Tibial artery (tissue), 4 donors: ENCODE data around the gene C10orf53.

ENCODE experiments used
- DNase-seq, 2 donors: peaks; one replicate each; pipeline ENCODE4 v3.0.0-alpha.2; 2019
- H3K27ac ChIP-seq, 2 donors: fragments of 200-600 bp; sonication (generic) in 1 of 2; 1 replicate in 1 of 2; 2 replicates in 1 of 2; pipeline ENCODE4 v1.5.1; 2018 to 2019; ENCODE audit warnings: mild to moderate bottlenecking in 1 of 2
- H3K27me3 ChIP-seq, 2 donors: fragments of 200-600 bp; sonication (generic) in 1 of 2; one replicate each; pipeline versions ENCODE4 v1.5.1 to v1.6.0; 2016 to 2019
- H3K36me3 ChIP-seq, 3 donors: fragments of 200-600 bp; sonication (generic) in 2 of 3; one replicate each; pipeline ENCODE4 v1.5.1; 2016 to 2019; ENCODE audit warnings: mild to moderate bottlenecking in 2 of 3
- H3K4me1 ChIP-seq, 4 donors: fragments of 200-600 bp; sonication (generic) in 2 of 4; 1 replicate in 3 of 4; 2 replicates in 1 of 4; pipeline ENCODE4 v1.5.1; 2016 to 2019
- H3K4me3 ChIP-seq, 2 donors: fragments of 200-600 bp; sonication (generic) in 1 of 2; 1 replicate in 1 of 2; 2 replicates in 1 of 2; pipeline ENCODE4 v1.5.1; 2018 to 2019; ENCODE audit warnings: mild to moderate bottlenecking in 2 of 2
- H3K9me3 ChIP-seq, 3 donors: fragments of 200-600 bp; sonication (generic) in 1 of 3; one replicate each; pipeline ENCODE4 v1.5.1; 2016 to 2019
- CTCF ChIP-seq, 2 experiments: fragments of 200-600 bp in 1 of 2; fragments of 450-650 bp in 1 of 2; IDR thresholded peaks; one replicate each; pipeline ENCODE4 v1.5.1; 2017 to 2019; ENCODE audit warnings: antibody characterized with exemption in 2 of 2, mild to moderate bottlenecking in 1 of 2, moderate library complexity in 1 of 2
- intact Hi-C: fragments of 100-400 bp; cut with DNase I; formaldehyde crosslinking; loops from one replicate; pipeline ENCODE4 v1.15.0; 2023; ENCODE audit warnings: low total_unique reads

The C10orf53 gene

GRCh38 chr10:49663596-49663995 is 15.9 kb upstream of the C10orf53 start:
- intact Hi-C loops = no loop called here
- no peak for DNase-seq
- no peaks in the 10 kb centered on the region for H3K4me1 ChIP-seq
- H3K27ac ChIP-seq = no peak overlapping the region
- no peak for TF ChIP-seq CTCF (IDR thresholded peaks at IDR 0.05)
- no peaks in the 10 kb centered on the region for H3K27me3 ChIP-seq
- H3K9me3 ChIP-seq = peaks cover 0 to 6% (median 3%) of the 10 kb centered on the region in 3 donors
- H3K4me3 ChIP-seq = no peak overlapping the region
- H3K36me3 ChIP-seq = no peaks in the 10 kb centered on the region

GRCh38 chr10:49664006-49664841 is 15.2 kb upstream of the C10orf53 start:
- intact Hi-C loops = no loop called here
- TF ChIP-seq CTCF (IDR thresholded peaks at IDR 0.05) = no peak
- H3K27ac ChIP-seq = no peak overlapping the region
- H3K9me3 ChIP-seq = peaks cover 0 to 6% (median 3%) of the 10 kb centered on the region in 3 donors
- no peak overlapping the region for H3K4me3 ChIP-seq
- H3K4me1 ChIP-seq = no peaks in the 10 kb centered on the region
- H3K27me3 ChIP-seq = no peaks in the 10 kb centered on the region
- no peak for DNase-seq
- no peaks in the 10 kb centered on the region for H3K36me3 ChIP-seq

GRCh38 chr10:49664842-49665355 is 14.6 kb upstream of the C10orf53 start:
- Histone ChIP-seq H3K27ac (no peak overlapping the region), H3K27me3 (no peaks in the 10 kb centered on the region), H3K4me3 (no peak overlapping the region), H3K36me3 (no peaks in the 10 kb centered on the region), H3K4me1 (no peaks in the 10 kb centered on the region), H3K9me3 (peaks cover 0 to 4% (median 0%) of the 10 kb centered on the region in 3 donors)
- no peak for DNase-seq
- intact Hi-C loops = no loop called here
- no peak for TF ChIP-seq CTCF (IDR thresholded peaks at IDR 0.05)

GRCh38 chr10:49666054-49666615 is 13.3 kb upstream of the C10orf53 start:
- Histone ChIP-seq H3K4me1 (no peaks in the 10 kb centered on the region), H3K9me3 (no peaks in the 10 kb centered on the region), H3K4me3 (no peak overlapping the region), H3K27ac (no peak overlapping the region), H3K27me3 (no peaks in the 10 kb centered on the region), H3K36me3 (no peaks in the 10 kb centered on the region)
- intact Hi-C loops = no loop called here
- DNase-seq = no peak
- no peak for TF ChIP-seq CTCF (IDR thresholded peaks at IDR 0.05)

- no peak for DNase-seq
- no peak for TF ChIP-seq CTCF (IDR thresholded peaks at IDR 0.05)
- H3K4me1 ChIP-seq = no peaks in the 10 kb centered on the region
- no peak overlapping the region for H3K27ac ChIP-seq
- H3K9me3 ChIP-seq = no peaks in the 10 kb centered on the region
- H3K4me3 ChIP-seq = no peak overlapping the region
- no peaks in the 10 kb centered on the region for H3K36me3 ChIP-seq
- intact Hi-C loops = no loop called here
- no peaks in the 10 kb centered on the region for H3K27me3 ChIP-seq
These were observed 12.8 kb upstream of the C10orf53 start for GRCh38 chr10:49666685-49667084.
